HFF-Myc (cell line): ENCODE data around the gene TMEM82.

Experiments used
- DNase-seq: peaks from one replicate; pipeline ENCODE4 v3.0.0-alpha.2; 2011; ENCODE audit warnings: low read depth; ENCODE audit errors: extremely low read depth
- H3K4me3 ChIP-seq: replicated peaks from 2 replicates; pipeline ENCODE4 v1.5.1; 2011; ENCODE audit warnings: low read depth, mild to moderate bottlenecking, control low read depth, low read length
- TF ChIP-seq, protein P1 (sequence below): IDR thresholded peaks from 2 replicates; pipeline ENCODE4 v1.5.1; 2012; ENCODE audit warnings: mild to moderate bottlenecking, low read depth, low read length, control low read depth; ENCODE audit errors: missing control alignments

The TMEM82 gene

DNA sequence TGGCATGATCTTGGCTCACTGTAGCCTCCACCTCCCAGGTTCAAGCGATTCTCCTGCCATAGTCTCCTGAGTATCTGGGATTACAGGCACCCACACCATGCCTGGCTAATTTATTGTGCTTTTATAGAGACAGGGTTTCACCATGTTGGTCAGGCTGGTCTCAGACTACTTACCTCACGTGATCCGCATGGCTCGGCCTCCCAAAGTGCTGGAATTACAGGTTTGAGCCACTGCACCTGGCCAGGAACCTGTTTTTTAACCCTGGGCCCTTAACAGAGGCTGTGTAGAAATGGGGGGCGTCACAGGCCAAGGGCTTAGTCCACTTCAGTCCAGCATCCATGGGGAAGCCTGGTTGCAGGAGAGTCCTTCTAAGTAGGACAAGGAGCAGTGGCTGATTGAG is 25.6 kb downstream of the TMEM82 start:
- DNase-seq = no peak
- H3K4me3 ChIP-seq = no peak overlapping the region
- TF ChIP-seq, protein P1, sequence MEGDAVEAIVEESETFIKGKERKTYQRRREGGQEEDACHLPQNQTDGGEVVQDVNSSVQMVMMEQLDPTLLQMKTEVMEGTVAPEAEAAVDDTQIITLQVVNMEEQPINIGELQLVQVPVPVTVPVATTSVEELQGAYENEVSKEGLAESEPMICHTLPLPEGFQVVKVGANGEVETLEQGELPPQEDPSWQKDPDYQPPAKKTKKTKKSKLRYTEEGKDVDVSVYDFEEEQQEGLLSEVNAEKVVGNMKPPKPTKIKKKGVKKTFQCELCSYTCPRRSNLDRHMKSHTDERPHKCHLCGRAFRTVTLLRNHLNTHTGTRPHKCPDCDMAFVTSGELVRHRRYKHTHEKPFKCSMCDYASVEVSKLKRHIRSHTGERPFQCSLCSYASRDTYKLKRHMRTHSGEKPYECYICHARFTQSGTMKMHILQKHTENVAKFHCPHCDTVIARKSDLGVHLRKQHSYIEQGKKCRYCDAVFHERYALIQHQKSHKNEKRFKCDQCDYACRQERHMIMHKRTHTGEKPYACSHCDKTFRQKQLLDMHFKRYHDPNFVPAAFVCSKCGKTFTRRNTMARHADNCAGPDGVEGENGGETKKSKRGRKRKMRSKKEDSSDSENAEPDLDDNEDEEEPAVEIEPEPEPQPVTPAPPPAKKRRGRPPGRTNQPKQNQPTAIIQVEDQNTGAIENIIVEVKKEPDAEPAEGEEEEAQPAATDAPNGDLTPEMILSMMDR = no peak

DNA sequence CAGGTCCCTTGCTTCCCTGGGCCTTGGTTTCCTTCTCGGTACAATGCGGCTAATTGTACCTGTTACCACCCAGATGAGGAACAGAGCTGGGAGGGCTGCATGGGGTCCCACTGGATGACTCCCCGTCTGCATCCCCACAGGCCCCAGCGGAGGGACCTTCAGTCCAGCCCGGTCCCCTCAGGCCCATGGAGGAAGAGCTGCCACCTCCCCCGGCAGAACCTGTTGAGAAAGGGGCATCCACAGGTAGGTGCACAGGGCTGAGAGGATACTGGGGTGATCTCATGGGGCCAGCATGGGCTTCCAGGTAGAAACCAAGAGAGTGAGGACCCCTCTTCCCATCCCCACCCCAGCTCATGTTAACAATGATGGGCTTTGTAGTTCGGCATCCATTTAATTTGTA is 26.1 kb downstream of the TMEM82 start:
- TF ChIP-seq, protein P1 = no peak
- DNase-seq = no peak
- H3K4me3 ChIP-seq = no peak overlapping the region

GRCh38 chr1:15770313-15770962 is 28.1 kb downstream of the TMEM82 start:
- no peak for DNase-seq
- TF ChIP-seq, protein P1 = no peak
- H3K4me3 ChIP-seq = no peak overlapping the region

GRCh38 chr1:15771836-15772515 is 29.7 kb downstream of the TMEM82 start:
- TF ChIP-seq, protein P1 = no peak
- no peak for DNase-seq

GRCh38 chr1:15775706-15776105 is 33.4 kb downstream of the TMEM82 start:
- no peak overlapping the region for H3K4me3 ChIP-seq
- no peak for DNase-seq
- TF ChIP-seq, protein P1 = no peak

More at GRCh38 chr1:15771836-15772515, 29.7 kb downstream of the TMEM82 start:
- no peak overlapping the region for H3K4me3 ChIP-seq

GRCh38 chr1:15777909-15778707 is 35.8 kb downstream of the TMEM82 start:
- DNase-seq = no peak
- TF ChIP-seq, protein P1 = no peak
- no peak overlapping the region for H3K4me3 ChIP-seq
